Activated T-helper 17 cell treated with anti-CD3 and anti-CD28 coated beads, Interleukin-2, amount 50 U/mL, for 72 hours (primary cell): Measurements from ENCODE around the gene METTL21C. TPM values are rescaled to one million over a fixed set of nuclear protein-coding genes. Genes with fewer than 3 reads are reported as not detected.

ENCODE experiments used
- total RNA-seq, 2 donors: library from RNA; stranded (reverse); gene quantifications; one replicate each; pipeline ENCODE4 v1.2.3, GENCODE V29; 2022

Gene METTL21C
- total RNA-seq, 2 donors from 2014 or later = not detected

Other genes with a start within 250 kb of the METTL21C start
- gene TPP2, start 98.1 kb downstream of the METTL21C start, total RNA-seq = 10 to 100 TPM; 57.2 to 71.4 TPM
- gene TEX30, start 78.7 kb upstream of the METTL21C start, total RNA-seq = 10 to 100 TPM; 20.0 to 26.3 TPM
- 1 to 10 TPM; 2.1 to 5.6 TPM for gene POGLUT2, start 103.9 kb upstream of the METTL21C start, total RNA-seq
- gene BIVM, start 104.1 kb upstream of the METTL21C start, total RNA-seq = 10 to 100 TPM; 10.1 to 19.5 TPM
- gene ERCC5, start 151.0 kb upstream of the METTL21C start, total RNA-seq = 10 to 100 TPM; 65.9 to 95.5 TPM